Ovary (tissue), 9 donors: ENCODE data around the gene VIPR2. TPM values are rescaled to one million over a fixed set of nuclear protein-coding genes. Genes with fewer than 3 reads are reported as not detected.

Source experiments
- DNase-seq, 5 donors: peaks; one replicate each; pipeline ENCODE4 v3.0.0-alpha.2; 2019 to 2020
- H3K27ac ChIP-seq, 2 donors: fragments of 200-600 bp; one replicate each; pipeline versions ENCODE4 v1.5.1 to v1.8.0; 2019 to 2022
- H3K27me3 ChIP-seq: fragments of 200-600 bp; one replicate; pipeline ENCODE4 v1.8.0; 2022
- H3K36me3 ChIP-seq: fragments of 200-600 bp; sonication (generic); one replicate; pipeline ENCODE4 v1.5.1; 2019
- H3K4me1 ChIP-seq: one replicate; pipeline ENCODE4 v1.8.1; 2013; ENCODE audit warnings: mild to moderate bottlenecking, moderate library complexity; ENCODE audit not compliant: insufficient read depth
- H3K4me3 ChIP-seq: fragments of 200-600 bp; sonication (generic); one replicate; pipeline ENCODE4 v1.5.1; 2017
- H3K9me3 ChIP-seq, 2 donors: fragments of 200-600 bp in 1 of 2; sonication (generic) in 1 of 2; one replicate each; pipeline versions ENCODE4 v1.5.1 to v1.8.1; 2013 to 2019; ENCODE audit warnings: mild to moderate bottlenecking in 1 of 2, moderate library complexity in 1 of 2
- CTCF ChIP-seq, 3 donors: fragments of 450-650 bp in 2 of 3; fragments of 200-600 bp in 1 of 3; IDR thresholded peaks; one replicate each; pipeline versions ENCODE4 v1.5.1 to v1.8.0; 2016 to 2022; ENCODE audit warnings: antibody characterized with exemption in 3 of 3, mild to moderate bottlenecking in 1 of 3
- EP300 ChIP-seq: sonication (generic); formaldehyde crosslinking; IDR thresholded peaks from one replicate; pipeline ENCODE4 v1.6.1; 2017; ENCODE audit warnings: antibody characterized with exemption
- POLR2A ChIP-seq: fragments of 450-650 bp; IDR thresholded peaks from one replicate; pipeline ENCODE4 v1.6.1; 2017; ENCODE audit warnings: antibody characterized with exemption, mild to moderate bottlenecking, moderate library complexity
- WGBS, 3 donors: extraction: QIAGEN DNeasy Blood & Tissue Kit in 1 of 3; methylation state at CpG; one replicate each; pipeline versions ENCODE4 v1.1.5 to v1.1.7; 2013 to 2017; 5-methylcytosine and 5-hydroxymethylcytosine counted together
- intact Hi-C, 4 donors: fragments of 100-400 bp; cut with DNase I; formaldehyde crosslinking; loops; one replicate each; pipeline versions ENCODE4 v1.11.0 to v1.15.1; 2022 to 2023
- polyA plus RNA-seq, 2 donors: library from polyadenylated mRNA; stranded (reverse); fragments of 200-250 nt in 1 of 2; fragments of 350-450 nt in 1 of 2; fragmentation: Illumina TruSeq in 1 of 2; extraction: RNeasy Lipid Tissue Mini Kit (QIAGEN cat#74804) in 1 of 2; gene quantifications; one replicate each; pipeline ENCODE4 v1.2.3, GENCODE V29; 2013 to 2014
- total RNA-seq, 7 donors: library from RNA; depleted of rRNA in 2 of 7; stranded (reverse); fragments of >200 nt in 2 of 7; fragmentation: NEBNext Ultra II Directional in 3 of 7; extraction: Animal tissue kit (Norgen Biotek cat#: 25700) in 3 of 7; gene quantifications; one replicate each; pipeline versions ENCODE4 v1.1.0 to v1.2.4, GENCODE V29; 2016 to 2023
- donor health status: DM: no; HTN: no; CAD: no; lungs with moderate emphysema.
- donor health status: DM: no; HTN: no; CAD: no.
- donor health status: Bipolar disorder and iron deficiency.
- donor health status: DM: yes; HTN: yes; CAD: no.
- donor health status: DM: no; HTN: no; CAD: no.
- donor health status: DM: yes; HTN: yes; CAD: no.

VIPR2 gene
- total and polyA plus RNA-seq, 9 donors, result 3.6 to 18.0 (median 9.0) TPM

- H3K4me3 ChIP-seq, result no peak overlapping the region
- TF ChIP-seq POLR2A, result no peak
- 76 to 79% (median 77%) methylated on average over 22 of the region's 22 CpGs for WGBS, 3 donors
- H3K27me3 ChIP-seq, result no peaks in the 10 kb centered on the region
- DNase-seq, result no peak
- H3K27ac ChIP-seq, result no peak overlapping the region
- H3K4me1 ChIP-seq, result no peaks in the 10 kb centered on the region
- H3K36me3 ChIP-seq, result no peaks in the 10 kb centered on the region
- peaks cover 0 to 5% of the 10 kb centered on the region in 2 donors for H3K9me3 ChIP-seq
- intact Hi-C loops, result loop anchor here in 2 of 4 donors (5.0 kb wide), 2 partner anchors 277 to 282 kb away; partner anchors contain the start of gene NCAPG2 (in 1 of the 2)
Observed at GRCh38 chr7:158979635-158980351, 164.9 kb downstream of the VIPR2 start.

GRCh38 chr7:158979023-158979529 lies 165.6 kb downstream of the VIPR2 start:
- H3K4me3 ChIP-seq, result no peak overlapping the region
- H3K27ac ChIP-seq, result no peak overlapping the region
- H3K36me3 ChIP-seq, result no peaks in the 10 kb centered on the region
- H3K4me1 ChIP-seq, result no peaks in the 10 kb centered on the region
- H3K9me3 ChIP-seq, result peaks cover 0 to 5% of the 10 kb centered on the region in 2 donors
- intact Hi-C loops, result loop anchor here in 2 of 4 donors (5.0 kb wide), 2 partner anchors 277 to 282 kb away; partner anchors contain the start of gene NCAPG2 (in 1 of the 2)
- H3K27me3 ChIP-seq, result no peaks in the 10 kb centered on the region
- TF ChIP-seq CTCF (IDR thresholded peaks at IDR 0.05) (no peak), EP300 (no peak), POLR2A (no peak)
- WGBS, 3 donors, result 89 to 94% (median 89%) methylated on average over 18 of the region's 18 CpGs
- DNase-seq, result no peak
